Stimulated activated CD8-positive, alpha-beta memory T cell treated with anti-CD3 and anti-CD28 coated beads, Interleukin-4, amount 100 ng/mL, for 24 hours (primary cell): Measurements from ENCODE around the gene ELP5.

Source experiments
- DNase-seq: peaks from one replicate; pipeline ENCODE4 v3.0.0-alpha.2; 2020; ENCODE audit warnings: low read depth

Gene ELP5

GRCh38 chr17:7219229-7219811 lies 32.7 kb upstream of the ELP5 start:
- no peak for DNase-seq

GRCh38 chr17:7219812-7220592 lies 32.0 kb upstream of the ELP5 start, which contains the start of the genes ACADVL and DLG4:
TSS of gene ACADVL (plus strand) at chr17:7219938. CDS start at chr17:7219985, 47 bp downstream.
TSS of gene DLG4 (minus strand) at chr17:7219836.
- DNase-seq = peak; percentile 78

GRCh38 chr17:7220593-7221277 lies 31.3 kb upstream of the ELP5 start:
- peak; percentile 43 for DNase-seq

GRCh38 chr17:7221278-7222092 lies 30.5 kb upstream of the ELP5 start:
- DNase-seq = no peak

GRCh38 chr17:7222093-7222971 lies 29.7 kb upstream of the ELP5 start:
- no peak for DNase-seq

GRCh38 chr17:7222972-7223292 lies 29.1 kb upstream of the ELP5 start:
- no peak for DNase-seq

- DNase-seq = no peak
Observed at GRCh38 chr17:7223375-7223774, 28.6 kb upstream of the ELP5 start.

GRCh38 chr17:7224110-7224509 lies 27.9 kb upstream of the ELP5 start:
- no peak for DNase-seq

- no peak for DNase-seq
Observed at GRCh38 chr17:7224661-7225111, 27.3 kb upstream of the ELP5 start.

- no peak for DNase-seq
Observed at GRCh38 chr17:7225711-7226331, 26.2 kb upstream of the ELP5 start.

- no peak for DNase-seq
Observed at GRCh38 chr17:7226721-7227710, 25.0 kb upstream of the ELP5 start.

- no peak for DNase-seq
Observed at GRCh38 chr17:7228920-7229319, 23.1 kb upstream of the ELP5 start.

GRCh38 chr17:7229504-7229903 lies 22.5 kb upstream of the ELP5 start:
- no peak for DNase-seq

GRCh38 chr17:7232114-7232513 lies 19.9 kb upstream of the ELP5 start:
- DNase-seq = no peak

- no peak for DNase-seq
Observed at GRCh38 chr17:7233701-7234082, 18.3 kb upstream of the ELP5 start.

- DNase-seq = peak; percentile 93
Observed at GRCh38 chr17:7234083-7234951, 17.7 kb upstream of the ELP5 start, which contains the start of gene DVL2. TSS of gene DVL2 (minus strand) at chr17:7234517. CDS start at chr17:7234262, 255 bp downstream.

GRCh38 chr17:7235693-7236665 lies 16.0 kb upstream of the ELP5 start:
- DNase-seq = no peak
